H1 (cell line): ENCODE data around the gene OR2V2. TPM values are rescaled to one million over a fixed set of nuclear protein-coding genes. Genes with fewer than 3 reads are reported as not detected.
"Not testable (repeated sequence)": the region's sequence is repeated elsewhere in the genome, so short reads cannot be mapped to it uniquely, and the experiment has no call there.

Source experiments
- CTCF ChIA-PET: fragments of 300-600 bp; sonication (Branson Sonifier 250); formaldehyde crosslinking; loops from one replicate; lab custom pipeline; 2021; ENCODE audit not compliant: partially characterized antibody; lab: Charles Lee
- POLR2A ChIA-PET: fragments of 300-600 bp; sonication (Branson Sonifier 250); formaldehyde crosslinking; loops from one replicate; lab custom pipeline; 2021; ENCODE audit warnings: inconsistent platforms; ENCODE audit not compliant: partially characterized antibody; lab: Charles Lee
- DNase-seq, 2 experiments: peaks; one replicate each; pipeline versions ENCODE4 v3.0.0 to v3.0.0-alpha.2; 2010 to 2022; ENCODE audit warnings: low spot score in 2 of 2, low read depth in 1 of 2, mixed read lengths in 1 of 2
- FAIRE-seq: peaks from 2 replicates; lab custom pipeline; 2011; peaks lifted over from hg19 to GRCh38; lab: Jason Lieb, UNC
- H2AFZ ChIP-seq: 2 replicates; pipeline ENCODE4 v1.8.1; 2012; ENCODE audit warnings: low read length, inconsistent platforms
- H2AK5ac ChIP-seq: 2 replicates; pipeline ENCODE4 v1.6.1; 2013; ENCODE audit warnings: low read depth, low read length
- H2BK120ac ChIP-seq: replicated peaks from 2 replicates; pipeline ENCODE3; 2013; ENCODE audit warnings: low read depth, low read length, inconsistent platforms
- H2BK12ac ChIP-seq: 2 replicates; pipeline ENCODE4 v1.6.1; 2013; ENCODE audit warnings: low read depth, low read length
- H2BK15ac ChIP-seq: 2 replicates; pipeline ENCODE4 v1.6.1; 2013; ENCODE audit warnings: low read length
- H2BK20ac ChIP-seq: 2 replicates; pipeline ENCODE4 v1.6.1; 2013; ENCODE audit warnings: low read length
- H2BK5ac ChIP-seq: 2 replicates; pipeline ENCODE4 v1.6.1; 2013; ENCODE audit warnings: low read depth, low read length
- H3K14ac ChIP-seq: 2 replicates; pipeline ENCODE4 v1.6.1; 2013; ENCODE audit warnings: inconsistent platforms; ENCODE audit not compliant: insufficient read length
- H3K18ac ChIP-seq: 2 replicates; pipeline ENCODE4 v1.6.1; 2013; ENCODE audit warnings: low read length; ENCODE audit errors: extremely low read depth
- H3K23ac ChIP-seq: 2 replicates; pipeline ENCODE4 v1.6.1; 2013; ENCODE audit warnings: inconsistent platforms; ENCODE audit not compliant: insufficient read length
- H3K23me2 ChIP-seq: 2 replicates; pipeline ENCODE4 v1.6.1; 2013; ENCODE audit warnings: low read depth, low read length
- H3K27ac ChIP-seq: 2 replicates; pipeline ENCODE4 v1.6.1; 2011; ENCODE audit warnings: low read depth, low read length, inconsistent platforms
- H3K27me3 ChIP-seq, 4 experiments: replicated peaks in 1 of 4; 1 replicate in 1 of 4; 2 replicates in 3 of 4; pipeline versions ENCODE4 v1.6.1 to v1.8.1; 2011 to 2013; ENCODE audit warnings: low read length in 3 of 4, mild to moderate bottlenecking in 3 of 4, inconsistent platforms in 2 of 4, mixed read lengths in 2 of 4, moderate library complexity in 1 of 4; ENCODE audit not compliant: control insufficient read depth in 3 of 4, insufficient read depth in 3 of 4; ENCODE audit errors: extremely low read depth in 1 of 4
- H3K36me3 ChIP-seq, 4 experiments: 2 replicates each; pipeline versions ENCODE4 v1.6.1 to v1.8.1; 2011 to 2013; ENCODE audit warnings: mild to moderate bottlenecking in 4 of 4, low read length in 3 of 4, moderate library complexity in 2 of 4, control low read depth in 1 of 4, inconsistent platforms in 1 of 4; ENCODE audit not compliant: insufficient read depth in 4 of 4, control insufficient read depth in 2 of 4
- H3K4ac ChIP-seq: replicated peaks from 2 replicates; pipeline ENCODE3; 2013; ENCODE audit warnings: low read length, low read depth, mixed read lengths, inconsistent platforms; ENCODE audit not compliant: insufficient read length
- H3K4me1 ChIP-seq, 4 experiments: replicated peaks in 1 of 4; 1 replicate in 1 of 4; 2 replicates in 3 of 4; pipeline versions ENCODE4 v1.6.1 to v1.8.1; 2011 to 2013; ENCODE audit warnings: low read length in 3 of 4, inconsistent platforms in 2 of 4, mixed read lengths in 1 of 4; ENCODE audit not compliant: insufficient read depth in 4 of 4, control insufficient read depth in 3 of 4
- H3K4me2 ChIP-seq, 2 experiments: 2 replicates each; pipeline versions ENCODE4 v1.6.1 to v1.8.1; 2011 to 2013; ENCODE audit warnings: low read depth in 2 of 2, low read length in 2 of 2, control low read depth in 1 of 2, inconsistent platforms in 1 of 2, mild to moderate bottlenecking in 1 of 2; ENCODE audit not compliant: insufficient read depth in 1 of 2
- H3K4me3 ChIP-seq, 4 experiments: fragments of 200-600, 300-600 bp in 1 of 4; sonication (generic), shearing (Covaris generic), sonication (Bioruptor Twin) in 1 of 4; 2 replicates each; pipeline versions ENCODE4 v1.5.1 to v1.8.1; 2011 to 2016; ENCODE audit warnings: low read length in 4 of 4, low read depth in 3 of 4, control low read depth in 2 of 4, inconsistent platforms in 2 of 4, mild to moderate bottlenecking in 2 of 4, mixed read lengths in 1 of 4, moderate library complexity in 1 of 4; ENCODE audit not compliant: insufficient read depth in 2 of 4; ENCODE audit errors: extremely low read depth in 1 of 4
- H3K56ac ChIP-seq: replicated peaks from 2 replicates; pipeline ENCODE3; 2013; ENCODE audit warnings: low read depth, mild to moderate bottlenecking, mixed read lengths, low read length, inconsistent platforms; ENCODE audit not compliant: insufficient read length
- H3K79me1 ChIP-seq: 2 replicates; pipeline ENCODE4 v1.6.1; 2013; ENCODE audit warnings: low read depth, low read length, control low read depth
- H3K79me2 ChIP-seq, 2 experiments: 2 replicates each; pipeline versions ENCODE4 v1.6.1 to v1.8.1; 2012 to 2013; ENCODE audit warnings: low read length in 2 of 2, mild to moderate bottlenecking in 2 of 2, inconsistent platforms in 1 of 2; ENCODE audit not compliant: insufficient read depth in 2 of 2, control insufficient read depth in 1 of 2
- H3K9ac ChIP-seq, 4 experiments: replicated peaks in 1 of 4; 1 replicate in 1 of 4; 2 replicates in 3 of 4; pipeline versions ENCODE4 v1.6.1 to v1.8.1; 2011 to 2013; ENCODE audit warnings: low read depth in 3 of 4, low read length in 3 of 4, control low read depth in 2 of 4, mild to moderate bottlenecking in 2 of 4, moderate library complexity in 2 of 4, inconsistent platforms in 1 of 4; ENCODE audit errors: extremely low read depth in 1 of 4
- H3K9me3 ChIP-seq, 2 experiments: 2 replicates each; pipeline versions ENCODE4 v1.6.1 to v1.8.1; 2012 to 2013; ENCODE audit warnings: mild to moderate bottlenecking in 2 of 2, moderate library complexity in 2 of 2, control low read depth in 1 of 2, inconsistent platforms in 1 of 2, low read depth in 1 of 2, low read length in 1 of 2, mixed read lengths in 1 of 2; ENCODE audit not compliant: insufficient read depth in 2 of 2
- H4K20me1 ChIP-seq, 2 experiments: replicated peaks in 1 of 2; 2 replicates each; pipeline versions ENCODE3 to v1.8.1; 2011 to 2013; ENCODE audit warnings: inconsistent platforms in 2 of 2, low read length in 2 of 2, mild to moderate bottlenecking in 1 of 2; ENCODE audit not compliant: insufficient read depth in 2 of 2, control insufficient read depth in 1 of 2
- H4K5ac ChIP-seq: 2 replicates; pipeline ENCODE4 v1.6.1; 2013; ENCODE audit warnings: low read length, low read depth, mixed read lengths, inconsistent platforms; ENCODE audit not compliant: insufficient read length
- H4K8ac ChIP-seq: 2 replicates; pipeline ENCODE4 v1.8.0; 2013; ENCODE audit warnings: mild to moderate bottlenecking, moderate library complexity, low read length, inconsistent platforms; ENCODE audit not compliant: insufficient read depth; ENCODE audit errors: extremely low read depth
- H4K91ac ChIP-seq: replicated peaks from 2 replicates; pipeline ENCODE3; 2013; ENCODE audit warnings: low read length, mixed read lengths, inconsistent platforms; ENCODE audit not compliant: insufficient read length
- CREB1 ChIP-seq: IDR thresholded peaks from 2 replicates; pipeline ENCODE4 v1.6.1; 2012; ENCODE audit warnings: inconsistent platforms
- KDM4A ChIP-seq: IDR thresholded peaks from one replicate; pipeline ENCODE4 v1.7.1; 2012; ENCODE audit warnings: low read depth, mild to moderate bottlenecking, moderate library complexity, low read length, inconsistent platforms; ENCODE audit not compliant: severe bottlenecking
- PHF8 ChIP-seq: fragments of 200-600 bp; sonication (generic); conservative IDR thresholded peaks from 2 replicates; pipeline ENCODE4 v1.7.1; 2012; ENCODE audit warnings: low read depth, mild to moderate bottlenecking, inconsistent platforms, low read length, moderate library complexity
- WGBS, 2 experiments: shearing (Covaris generic) in 1 of 2; methylation state at CpG; one replicate each; pipeline versions ENCODE4 v1.1.6 to v1.1.7; 2013 to 2015; ENCODE audit warnings: low lambda C conversion rate in 2 of 2, mixed read lengths in 2 of 2, inconsistent platforms in 1 of 2, low coverage in 1 of 2, missing lambda C conversion rate in 1 of 2; ENCODE audit not compliant: insufficient replicate concordance in 2 of 2, insufficient coverage in 1 of 2, insufficient read length in 1 of 2; ENCODE audit errors: extremely low coverage in 1 of 2, missing lambda C conversion rate in 1 of 2; 5-methylcytosine and 5-hydroxymethylcytosine counted together
- polyA plus RNA-seq, 7 experiments: library from polyadenylated mRNA; depleted of rRNA in 3 of 7; stranded (reverse) in 5 of 7; unstranded in 2 of 7; fragments of >200 nt in 5 of 7; fragments of 200-250 nt in 2 of 7; gene quantifications; 1 replicate in 5 of 7; 2 replicates in 1 of 7; 4 replicates in 1 of 7; pipeline versions ENCODE4 v1.2.1 to v1.2.3, GENCODE V29; 2011 to 2013; ENCODE audit warnings: missing spikeins in 2 of 7, mixed read lengths in 2 of 7
- total RNA-seq: library from RNA; stranded (reverse); fragmentation: NEBNext Ultra II Directional; extraction: Animal tissue kit (Norgen Biotek cat#: 25700); gene quantifications from 2 replicates; pipeline ENCODE4 v1.2.1, GENCODE V29; 2021
- TF ChIP-seq, protein P1 (sequence below): IDR thresholded peaks from 2 replicates; pipeline ENCODE4 v1.6.1; 2012; ENCODE audit warnings: inconsistent platforms
- TF ChIP-seq, protein P2 (sequence below): IDR thresholded peaks from 2 replicates; pipeline ENCODE4 v1.6.1; 2012; ENCODE audit warnings: inconsistent platforms

The OR2V2 gene
- total and polyA plus RNA-seq, 2 of the 8 experiments (the other 6 are each of a cell fraction or from before 2014, with no cell fraction given), result not detected

DNA sequence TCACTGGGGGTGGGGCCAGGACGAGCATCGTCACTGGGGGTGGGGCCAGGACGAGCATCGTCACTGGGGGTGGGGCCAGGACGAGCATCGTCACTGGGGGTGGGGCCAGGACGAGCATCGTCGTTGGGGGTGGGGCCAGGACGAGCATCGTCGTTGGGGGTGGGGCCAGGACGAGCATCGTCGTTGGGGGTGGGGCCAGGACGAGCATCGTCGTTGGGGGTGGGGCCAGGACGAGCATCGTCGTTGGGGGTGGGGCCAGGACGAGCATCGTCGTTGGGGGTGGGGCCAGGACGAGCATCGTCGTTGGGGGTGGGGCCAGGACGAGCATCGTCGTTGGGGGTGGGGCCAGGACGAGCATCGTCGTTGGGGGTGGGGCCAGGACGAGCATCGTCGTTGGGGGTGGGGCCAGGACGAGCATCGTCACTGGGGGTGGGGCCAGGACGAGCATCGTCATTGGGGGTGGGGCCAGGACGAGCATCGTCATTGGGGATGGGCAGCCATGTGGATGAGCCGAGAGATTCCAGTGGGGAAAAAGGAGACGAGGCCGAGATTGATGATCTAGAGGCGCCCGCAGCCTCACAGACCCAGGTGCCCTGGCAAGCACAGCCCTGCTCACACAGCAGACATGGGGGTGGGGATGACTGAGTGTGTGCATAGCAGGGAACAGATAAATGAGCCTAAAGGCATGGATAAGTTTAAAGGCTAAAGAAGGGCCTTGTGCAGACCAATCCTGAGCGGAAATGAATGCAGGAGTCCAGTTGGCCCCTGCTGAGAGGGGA lies 13.6 kb downstream of the OR2V2 start:
- not testable (repeated sequence) for H3K56ac ChIP-seq, FAIRE-seq, H3K4ac ChIP-seq, H3K23me2 ChIP-seq, H3K79me2 ChIP-seq, H3K14ac ChIP-seq, H2BK120ac ChIP-seq, H3K79me1 ChIP-seq, H4K20me1 ChIP-seq, H3K9me3 ChIP-seq, H3K9ac ChIP-seq, H3K36me3 ChIP-seq, H3K23ac ChIP-seq
- Histone ChIP-seq H2BK12ac (peak overlapping the region; percentile 92; the same call in 1 of the 2 replicates), H3K18ac (peak overlapping the region; percentile 78), H3K4me3 (peak overlapping the region; percentile 20 to 49 (median 25); a peak in 4 of 8 replicates), H2AK5ac (peak overlapping the region; percentile 58; the same call in 1 of the 2 replicates), H4K91ac (peak overlapping the region; percentile 12), H4K8ac (peak overlapping the region; percentile 86; the same call in 1 of the 2 replicates), H3K27ac (peak overlapping the region; percentile 27; the same call in 1 of the 2 replicates), H3K4me1 (peaks cover 1 to 10% (median 5%) of the 10 kb centered on the region in 4 experiments; a peak in 4 of 7 replicates), H4K5ac (peak overlapping the region; percentile 53), H3K4me2 (peak overlapping the region; percentile 57 to 71), H2BK15ac (0 out of 2 replicates have a peak overlapping the region, but pooled peaks have one; percentile 61), H2AFZ (peak overlapping the region; percentile 83), H2BK20ac (0 out of 2 replicates have a peak overlapping the region, but pooled peaks have one; percentile 72), H3K27me3 (peaks cover 0 to 14% (median 12%) of the 10 kb centered on the region in 4 experiments; a peak in 4 of 7 replicates), H2BK5ac (0 out of 2 replicates have a peak overlapping the region, but pooled peaks have one; percentile 44)
- ChIA-PET CTCF (interaction anchor here (0.5 to 2.6 kb wide), 10 partner anchors 9 to 301 kb away, joined by 3 to 9 read pairs (median 4); no protein-coding TSS in a partner anchor), POLR2A (interaction anchor here (1.2 kb wide), 1 partner anchor 82 kb away, joined by 3 read pairs; no protein-coding TSS in a partner anchor)
- TF ChIP-seq CREB1 (peak; percentile 86), PHF8 (0 out of 2 replicates have a peak, but pooled peaks have one; percentile 15), KDM4A (peak; percentile 42)
- TF ChIP-seq, protein P1, sequence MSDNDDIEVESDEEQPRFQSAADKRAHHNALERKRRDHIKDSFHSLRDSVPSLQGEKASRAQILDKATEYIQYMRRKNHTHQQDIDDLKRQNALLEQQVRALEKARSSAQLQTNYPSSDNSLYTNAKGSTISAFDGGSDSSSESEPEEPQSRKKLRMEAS, result peak; percentile 90
- TF ChIP-seq, protein P2, sequence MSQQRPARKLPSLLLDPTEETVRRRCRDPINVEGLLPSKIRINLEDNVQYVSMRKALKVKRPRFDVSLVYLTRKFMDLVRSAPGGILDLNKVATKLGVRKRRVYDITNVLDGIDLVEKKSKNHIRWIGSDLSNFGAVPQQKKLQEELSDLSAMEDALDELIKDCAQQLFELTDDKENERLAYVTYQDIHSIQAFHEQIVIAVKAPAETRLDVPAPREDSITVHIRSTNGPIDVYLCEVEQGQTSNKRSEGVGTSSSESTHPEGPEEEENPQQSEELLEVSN, result peak; percentile 80
- DNase-seq, result peak in 1 of 2 experiments; percentile 78
- WGBS, 2 experiments, result 32% methylated on average over 6 of the region's 48 CpGs; no CpG with 5 or more reads in 1 of the 2 experiments
